B cell (primary cell): Measurements from ENCODE around the gene CSRP2. TPM values are rescaled to one million over a fixed set of nuclear protein-coding genes. Genes with fewer than 3 reads are reported as not detected.

ENCODE experiments used
- ATAC-seq: fragments of 200-7000 bp; cut with Tn5 transposase; one replicate; pipeline ENCODE4 v1.10.0; 2021; ENCODE audit warnings: low read depth, mild to moderate bottlenecking, moderate number of reproducible peaks, moderate library complexity
- CTCF ChIA-PET: fragments of 350-600 bp; sonication (Branson Sonifier 250); formaldehyde crosslinking; loops from one replicate; lab custom pipeline; 2021; ENCODE audit warnings: antibody characterized with exemption, inconsistent platforms; lab: Charles Lee
- POLR2A ChIA-PET: fragments of 350-600 bp; sonication (Branson Sonifier 250); formaldehyde crosslinking; loops from one replicate; lab custom pipeline; 2021; ENCODE audit warnings: antibody characterized with exemption; lab: Charles Lee
- DNase-seq: peaks from one replicate; pipeline ENCODE4 v3.0.0; 2013
- H2AFZ ChIP-seq: 2 replicates; pipeline ENCODE4 v1.6.1; 2012; ENCODE audit warnings: mild to moderate bottlenecking, low read depth, low read length; ENCODE audit not compliant: insufficient read depth, poor library complexity, severe bottlenecking
- H3K27ac ChIP-seq, 2 donors: 1 replicate in 1 of 2; 2 replicates in 1 of 2; pipeline ENCODE4 v1.5.1; 2012 to 2013; ENCODE audit warnings: low read length in 2 of 2, mild to moderate bottlenecking in 2 of 2, moderate library complexity in 1 of 2
- H3K27me3 ChIP-seq, 4 experiments: fragments of 200-600 bp in 1 of 4; sonication (generic) in 1 of 4; replicated peaks in 1 of 4; 1 replicate in 2 of 4; 2 replicates in 2 of 4; pipeline versions ENCODE4 v1.6.1 to v1.7.0; 2013 to 2016; ENCODE audit warnings: low read length in 3 of 4, mild to moderate bottlenecking in 2 of 4, mixed read lengths in 1 of 4, moderate library complexity in 1 of 4; ENCODE audit not compliant: insufficient read depth in 4 of 4, control insufficient read depth in 3 of 4; ENCODE audit errors: control extremely low read depth in 1 of 4
- H3K36me3 ChIP-seq, 2 experiments: replicated peaks in 1 of 2; 1 replicate in 1 of 2; 2 replicates in 1 of 2; pipeline versions ENCODE4 v1.6.1 to v1.7.1; 2013; ENCODE audit warnings: low read length in 1 of 2; ENCODE audit not compliant: insufficient read depth in 2 of 2, control insufficient read depth in 1 of 2; ENCODE audit errors: control extremely low read depth in 1 of 2, extremely low read depth in 1 of 2
- H3K4me1 ChIP-seq, 2 donors: fragments of 200-600 bp in 1 of 2; sonication (generic) in 1 of 2; 1 replicate in 1 of 2; 2 replicates in 1 of 2; pipeline versions ENCODE4 v1.5.1 to v1.6.1; 2013 to 2017; ENCODE audit warnings: low read length in 2 of 2; ENCODE audit not compliant: control insufficient read depth in 2 of 2, insufficient read depth in 2 of 2
- H3K4me2 ChIP-seq: replicated peaks from 2 replicates; pipeline ENCODE3; 2012; ENCODE audit warnings: mild to moderate bottlenecking, low read depth, low read length; ENCODE audit not compliant: poor library complexity, severe bottlenecking
- H3K4me3 ChIP-seq, 5 experiments: fragments of 200-600 bp in 1 of 5; sonication (generic) in 1 of 5; 1 replicate in 3 of 5; 2 replicates in 2 of 5; pipeline versions ENCODE4 v1.5.1 to v1.7.0; 2011 to 2016; ENCODE audit warnings: low read length in 4 of 5, mild to moderate bottlenecking in 4 of 5, low read depth in 2 of 5, control low read depth in 1 of 5, moderate library complexity in 1 of 5; ENCODE audit not compliant: insufficient read depth in 1 of 5; ENCODE audit errors: control extremely low read depth in 1 of 5, extremely low read depth in 1 of 5
- H3K79me2 ChIP-seq: fragments of 200-600 bp; sonication (generic); one replicate; pipeline ENCODE4 v1.6.0; 2016; ENCODE audit warnings: low read length; ENCODE audit not compliant: control insufficient read depth, insufficient read depth
- H3K9ac ChIP-seq: fragments of 200-600 bp; sonication (generic); 2 replicates; pipeline ENCODE4 v1.6.1; 2017; ENCODE audit warnings: mild to moderate bottlenecking, low read length, moderate library complexity
- H3K9me3 ChIP-seq, 3 donors: one replicate each; pipeline versions ENCODE4 v1.6.1 to v1.7.1; 2013; ENCODE audit warnings: low read length in 2 of 3; ENCODE audit not compliant: control insufficient read depth in 2 of 3, insufficient read depth in 1 of 3; ENCODE audit errors: control extremely low read depth in 1 of 3
- H4K20me1 ChIP-seq: 2 replicates; pipeline ENCODE4 v1.6.0; 2012; ENCODE audit warnings: mild to moderate bottlenecking, low read length; ENCODE audit not compliant: insufficient read depth, control insufficient read depth, poor library complexity, severe bottlenecking
- H3K27ac Mint-ChIP-seq: one replicate; pipeline ENCODE4 v1.8.0; 2021; ENCODE audit warnings: mixed read lengths
- H3K27me3 Mint-ChIP-seq: one replicate; pipeline ENCODE4 v1.8.0; 2021; ENCODE audit warnings: mixed read lengths
- H3K4me1 Mint-ChIP-seq: one replicate; pipeline ENCODE4 v1.8.0; 2021; ENCODE audit warnings: mixed read lengths
- H3K4me3 Mint-ChIP-seq: one replicate; pipeline ENCODE4 v1.8.0; 2021; ENCODE audit warnings: mixed read lengths
- H3K9me3 Mint-ChIP-seq: one replicate; pipeline ENCODE4 v1.8.0; 2022; ENCODE audit warnings: mixed read lengths; ENCODE audit not compliant: insufficient read depth
- EZH2 ChIP-seq: IDR thresholded peaks from 2 replicates; pipeline ENCODE4 v1.6.1; 2012; ENCODE audit warnings: borderline replicate concordance, low read depth, mild to moderate bottlenecking, moderate library complexity, low read length; ENCODE audit not compliant: insufficient read depth, poor library complexity, severe bottlenecking
- WGBS: methylation state at CpG from one replicate; pipeline ENCODE4 v1.1.5; 2013; ENCODE audit warnings: missing lambda C conversion rate; ENCODE audit not compliant: insufficient coverage; 5-methylcytosine and 5-hydroxymethylcytosine counted together
- intact Hi-C: fragments of 100-400 bp; cut with micrococcal nuclease; formaldehyde crosslinking; loops from one replicate; pipeline ENCODE4 v1.10.0; 2022
- polyA plus RNA-seq: library from polyadenylated mRNA; depleted of rRNA; stranded (reverse); fragments of >200 nt; gene quantifications from 2 replicates; pipeline ENCODE4 v1.2.3, GENCODE V29; 2012
- total RNA-seq, 2 donors: library from RNA; stranded (reverse); fragments of 120-200 nt in 1 of 2; gene quantifications; 1 replicate in 1 of 2; 2 replicates in 1 of 2; pipeline versions ENCODE4 v1.2.3 to v1.2.4, GENCODE V29; 2013 to 2022
- TF ChIP-seq, protein P1 (sequence below): fragments of 200-600 bp; IDR thresholded peaks from one replicate; pipeline ENCODE4 v1.8.0; 2022; ENCODE audit warnings: antibody characterized with exemption, mild to moderate bottlenecking

Gene CSRP2
- total and polyA plus RNA-seq, 2 donors (not counting 1 experiment from before 2014, with no cell fraction given), result 0.44 TPM; not detected in 1

DNA sequence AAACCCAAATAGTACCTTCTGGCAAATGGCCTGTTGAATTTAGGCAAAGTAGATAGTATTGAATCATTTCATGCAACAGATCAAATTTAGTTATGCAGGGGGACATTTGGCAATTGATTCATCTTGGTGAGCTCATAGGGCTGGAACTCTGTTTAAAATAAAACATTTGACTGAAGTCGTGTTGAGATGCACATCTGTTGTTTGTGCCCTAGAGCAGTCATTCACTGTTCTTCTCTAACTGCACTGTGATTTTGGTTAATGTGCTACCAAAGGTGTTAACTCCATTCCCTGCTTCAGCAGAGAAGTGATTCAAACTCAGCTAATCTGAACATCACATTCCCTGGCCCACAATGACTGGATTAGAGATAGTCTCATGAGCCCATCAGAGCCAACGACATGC, 44.0 kb upstream of the CSRP2 start:
- ChIA-PET POLR2A (no interaction called here), CTCF (no interaction called here)
- Mint-ChIP-seq H3K9me3 (no peaks in the 10 kb centered on the region), H3K4me3 (no peak overlapping the region), H3K4me1 (peaks cover 1% of the 10 kb centered on the region), H3K27ac (no peak overlapping the region), H3K27me3 (peaks cover 20% of the 10 kb centered on the region)
- H3K36me3 ChIP-seq, result no peaks in the 10 kb centered on the region
- DNase-seq (no peak), ATAC-seq (no peak)
- H3K4me1 ChIP-seq, result peaks cover 0 to 3% of the 10 kb centered on the region in 2 donors
- H3K27me3 ChIP-seq, result no peaks in the 10 kb centered on the region
- H3K4me3 ChIP-seq, result no peak overlapping the region
- no peaks in the 10 kb centered on the region for H3K79me2 ChIP-seq
- intact Hi-C loops, result no loop called here
- no peak overlapping the region for H2AFZ ChIP-seq
- no CpG with 5 or more reads among the region's 2 CpGs for WGBS
- H4K20me1 ChIP-seq, result no peaks in the 10 kb centered on the region
- H3K9me3 ChIP-seq, result no peaks in the 10 kb centered on the region
- no peak overlapping the region for H3K4me2 ChIP-seq
- no peak overlapping the region for H3K27ac ChIP-seq
- H3K9ac ChIP-seq, result no peak overlapping the region
- TF ChIP-seq, protein P1, sequence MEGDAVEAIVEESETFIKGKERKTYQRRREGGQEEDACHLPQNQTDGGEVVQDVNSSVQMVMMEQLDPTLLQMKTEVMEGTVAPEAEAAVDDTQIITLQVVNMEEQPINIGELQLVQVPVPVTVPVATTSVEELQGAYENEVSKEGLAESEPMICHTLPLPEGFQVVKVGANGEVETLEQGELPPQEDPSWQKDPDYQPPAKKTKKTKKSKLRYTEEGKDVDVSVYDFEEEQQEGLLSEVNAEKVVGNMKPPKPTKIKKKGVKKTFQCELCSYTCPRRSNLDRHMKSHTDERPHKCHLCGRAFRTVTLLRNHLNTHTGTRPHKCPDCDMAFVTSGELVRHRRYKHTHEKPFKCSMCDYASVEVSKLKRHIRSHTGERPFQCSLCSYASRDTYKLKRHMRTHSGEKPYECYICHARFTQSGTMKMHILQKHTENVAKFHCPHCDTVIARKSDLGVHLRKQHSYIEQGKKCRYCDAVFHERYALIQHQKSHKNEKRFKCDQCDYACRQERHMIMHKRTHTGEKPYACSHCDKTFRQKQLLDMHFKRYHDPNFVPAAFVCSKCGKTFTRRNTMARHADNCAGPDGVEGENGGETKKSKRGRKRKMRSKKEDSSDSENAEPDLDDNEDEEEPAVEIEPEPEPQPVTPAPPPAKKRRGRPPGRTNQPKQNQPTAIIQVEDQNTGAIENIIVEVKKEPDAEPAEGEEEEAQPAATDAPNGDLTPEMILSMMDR, result no peak
- TF ChIP-seq EZH2, result no peak

DNA sequence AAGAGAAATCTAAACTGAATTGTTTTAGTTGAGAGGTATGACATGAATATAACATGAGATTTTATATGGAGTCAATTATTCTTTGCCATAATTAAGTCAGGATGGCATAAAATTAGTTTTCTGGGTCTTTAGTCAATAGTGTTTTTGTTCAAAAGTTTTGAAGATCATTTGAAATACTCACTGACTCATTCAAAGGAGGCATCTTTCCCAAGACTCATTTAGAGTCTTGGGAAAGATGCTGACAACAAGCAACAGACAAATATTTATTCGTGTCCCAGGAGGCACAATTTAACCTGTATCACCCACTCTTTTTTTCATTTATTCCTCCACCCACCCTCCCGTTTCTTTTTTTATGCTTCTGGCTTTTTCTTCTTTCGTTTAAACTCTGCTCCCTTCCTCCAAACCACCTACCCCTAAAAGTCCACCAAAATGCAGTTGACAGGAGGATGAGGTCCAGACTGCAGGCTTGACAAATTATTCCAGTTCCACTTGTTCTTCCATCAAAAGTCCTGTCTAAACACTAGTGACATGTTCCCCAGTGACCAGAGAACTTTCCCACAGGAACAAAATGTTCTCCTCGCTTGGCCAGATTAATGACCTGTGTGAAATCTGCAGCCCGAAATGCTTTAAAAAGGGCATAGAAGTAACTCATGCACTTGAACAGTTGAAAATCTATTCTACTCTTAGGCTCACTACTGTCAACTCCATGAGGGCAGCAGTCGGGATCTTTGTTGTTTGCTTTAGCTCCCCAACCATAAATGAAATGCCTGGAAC, 43.3 kb upstream of the CSRP2 start:
- intact Hi-C loops, result no loop called here
- Histone ChIP-seq H3K79me2 (no peaks in the 10 kb centered on the region), H3K4me2 (no peak overlapping the region), H2AFZ (no peak overlapping the region), H3K27ac (no peak overlapping the region), H3K4me3 (no peak overlapping the region), H3K27me3 (no peaks in the 10 kb centered on the region), H3K9ac (no peak overlapping the region), H3K9me3 (no peaks in the 10 kb centered on the region), H3K4me1 (peaks cover 0 to 3% of the 10 kb centered on the region in 2 donors), H4K20me1 (no peaks in the 10 kb centered on the region), H3K36me3 (no peaks in the 10 kb centered on the region)
- H3K4me3 Mint-ChIP-seq, result no peak overlapping the region
- H3K4me1 Mint-ChIP-seq, result peaks cover 1% of the 10 kb centered on the region
- no peaks in the 10 kb centered on the region for H3K9me3 Mint-ChIP-seq
- no peak for TF ChIP-seq EZH2
- TF ChIP-seq, protein P1, result no peak
- 90% methylated on average over 4 of the region's 6 CpGs for WGBS
- ATAC-seq (no peak), DNase-seq (no peak)
- ChIA-PET POLR2A (no interaction called here), CTCF (no interaction called here)
- H3K27me3 Mint-ChIP-seq, result peaks cover 21% of the 10 kb centered on the region
- no peak overlapping the region for H3K27ac Mint-ChIP-seq
